ENCODE measurements around the gene PARD3. TPM values are rescaled to one million over a fixed set of nuclear protein-coding genes. Genes with fewer than 3 reads are reported as not detected.

Gene PARD3
- total RNA-seq, 3 donors from 2014 or later (not counting 1 experiment from before 2014, with no cell fraction given): 0.14 to 0.49 (median 0.38) TPM

DNA sequence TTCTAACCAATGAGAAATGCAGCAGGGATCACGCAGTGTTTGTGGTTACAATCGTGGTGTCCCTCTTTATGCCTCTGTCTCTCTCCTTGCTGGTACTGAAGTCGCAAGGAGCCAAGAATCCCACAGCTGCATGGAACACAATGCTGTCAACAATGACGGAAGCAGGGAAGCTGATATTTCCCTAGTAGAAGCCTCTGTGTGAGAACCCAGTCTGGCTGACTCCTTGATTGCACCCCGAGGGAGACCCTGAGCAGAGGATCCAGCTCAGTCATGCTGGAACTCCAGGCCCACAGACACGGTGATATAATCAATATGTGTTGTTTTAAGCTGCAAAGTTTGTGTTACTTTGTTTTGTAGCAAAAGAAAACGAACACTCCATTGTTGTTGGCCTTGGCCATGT, 677.9 kb downstream of the PARD3 start:
- Histone ChIP-seq H3K9me3 (ENCODE audit: control insufficient read depth, insufficient read depth, low read length) (no peaks in the 10 kb centered on the region), H3K4me1 (ENCODE audit: control insufficient read depth, insufficient read depth, low read length) (no peaks in the 10 kb centered on the region), H3K36me3 (ENCODE audit: control insufficient read depth, insufficient read depth, low read length) (no peaks in the 10 kb centered on the region), H3K27me3 (ENCODE audit: control insufficient read depth, insufficient read depth, low read length) (no peaks in the 10 kb centered on the region), H3K4me3 (ENCODE audit: low read length) (no peak overlapping the region), H3K27ac (ENCODE audit: low read length) (no peak overlapping the region)
- whole genome bisulfite sequencing (ENCODE audit: insufficient coverage): 65% methylated on average over 7 of the region's 7 CpGs
- TF ChIP-seq, protein P1, sequence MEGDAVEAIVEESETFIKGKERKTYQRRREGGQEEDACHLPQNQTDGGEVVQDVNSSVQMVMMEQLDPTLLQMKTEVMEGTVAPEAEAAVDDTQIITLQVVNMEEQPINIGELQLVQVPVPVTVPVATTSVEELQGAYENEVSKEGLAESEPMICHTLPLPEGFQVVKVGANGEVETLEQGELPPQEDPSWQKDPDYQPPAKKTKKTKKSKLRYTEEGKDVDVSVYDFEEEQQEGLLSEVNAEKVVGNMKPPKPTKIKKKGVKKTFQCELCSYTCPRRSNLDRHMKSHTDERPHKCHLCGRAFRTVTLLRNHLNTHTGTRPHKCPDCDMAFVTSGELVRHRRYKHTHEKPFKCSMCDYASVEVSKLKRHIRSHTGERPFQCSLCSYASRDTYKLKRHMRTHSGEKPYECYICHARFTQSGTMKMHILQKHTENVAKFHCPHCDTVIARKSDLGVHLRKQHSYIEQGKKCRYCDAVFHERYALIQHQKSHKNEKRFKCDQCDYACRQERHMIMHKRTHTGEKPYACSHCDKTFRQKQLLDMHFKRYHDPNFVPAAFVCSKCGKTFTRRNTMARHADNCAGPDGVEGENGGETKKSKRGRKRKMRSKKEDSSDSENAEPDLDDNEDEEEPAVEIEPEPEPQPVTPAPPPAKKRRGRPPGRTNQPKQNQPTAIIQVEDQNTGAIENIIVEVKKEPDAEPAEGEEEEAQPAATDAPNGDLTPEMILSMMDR (IDR thresholded peaks at IDR 0.05): no peak
- Mint-ChIP-seq H3K9me3 (no peaks in the 10 kb centered on the region), H3K27me3 (ENCODE audit: low read depth in 2 of 2) (peaks cover 0 to 18% of the 10 kb centered on the region in 2 donors), H3K4me1 (no peaks in the 10 kb centered on the region), H3K4me3 (no peak overlapping the region), H3K36me3 (no peaks in the 10 kb centered on the region), H3K27ac (no peak overlapping the region)
- ATAC-seq (no peak), DNase-seq (no peak)
- intact Hi-C loops (cut with micrococcal nuclease): no loop called here

DNA sequence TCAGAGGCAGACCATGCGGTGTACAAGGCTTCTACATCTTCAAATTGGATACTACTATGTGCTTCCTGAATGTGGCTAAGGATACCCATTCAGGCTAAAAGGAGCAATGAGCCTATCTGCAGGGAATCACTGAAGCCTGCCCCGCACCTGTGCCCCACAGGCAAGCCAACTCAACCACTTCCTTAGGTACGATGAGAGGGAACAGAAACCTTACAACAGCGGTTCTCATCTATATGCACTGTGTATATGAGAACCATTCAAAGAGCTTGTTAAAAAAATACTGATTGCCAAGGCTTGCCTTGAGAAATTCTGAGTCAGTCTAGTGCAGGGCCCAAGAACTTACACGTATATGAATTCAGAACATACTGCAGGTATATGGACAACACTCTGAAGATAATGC, 679.6 kb downstream of the PARD3 start:
- TF ChIP-seq, protein P1 (IDR thresholded peaks at IDR 0.05): no peak
- no peak for DNase-seq
- H3K4me3 ChIP-seq (ENCODE audit: low read length): no peak overlapping the region
- Mint-ChIP-seq H3K27ac (no peak overlapping the region), H3K9me3 (no peaks in the 10 kb centered on the region), H3K27me3 (ENCODE audit: low read depth in 2 of 2) (peaks cover 0 to 8% of the 10 kb centered on the region in 2 donors), H3K4me1 (no peaks in the 10 kb centered on the region), H3K36me3 (no peaks in the 10 kb centered on the region), H3K4me3 (no peak overlapping the region)
- intact Hi-C loops (cut with micrococcal nuclease): no loop called here
- ATAC-seq: no peak
- WGBS (ENCODE audit: insufficient coverage): 57% methylated on average over 5 of the region's 5 CpGs
- H3K27ac ChIP-seq (ENCODE audit: low read length): no peak overlapping the region
- no peaks in the 10 kb centered on the region for H3K27me3 ChIP-seq (ENCODE audit: control insufficient read depth, insufficient read depth, low read length)
- H3K9me3 ChIP-seq (ENCODE audit: control insufficient read depth, insufficient read depth, low read length): no peaks in the 10 kb centered on the region
- no peaks in the 10 kb centered on the region for H3K36me3 ChIP-seq (ENCODE audit: control insufficient read depth, insufficient read depth, low read length)
- no peaks in the 10 kb centered on the region for H3K4me1 ChIP-seq (ENCODE audit: control insufficient read depth, insufficient read depth, low read length)

DNA sequence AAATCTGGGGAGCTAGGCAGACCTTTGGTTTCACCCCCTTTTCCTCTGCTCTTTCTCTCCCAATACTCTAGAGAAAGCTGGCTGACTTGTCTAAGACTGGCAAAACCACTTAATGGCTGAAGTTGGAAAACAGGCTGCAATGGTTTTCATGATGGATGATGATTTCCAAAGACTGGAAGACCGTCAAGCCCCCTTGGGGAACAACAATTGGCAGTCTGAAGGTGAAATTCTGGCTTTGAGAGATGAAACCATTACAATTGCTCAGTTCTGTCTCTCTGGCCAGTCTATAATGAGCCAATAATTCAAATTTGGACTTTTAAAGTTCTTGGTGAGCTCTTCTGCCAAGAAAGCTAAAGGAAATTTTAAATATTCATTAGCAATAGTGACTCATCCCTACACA, 680.5 kb downstream of the PARD3 start:
- H3K9me3 ChIP-seq (ENCODE audit: control insufficient read depth, insufficient read depth, low read length): no peaks in the 10 kb centered on the region
- intact Hi-C loops (cut with micrococcal nuclease): no loop called here
- H3K36me3 ChIP-seq (ENCODE audit: control insufficient read depth, insufficient read depth, low read length): no peaks in the 10 kb centered on the region
- DNase-seq (no peak), ATAC-seq (no peak)
- Mint-ChIP-seq H3K36me3 (no peaks in the 10 kb centered on the region), H3K27me3 (ENCODE audit: low read depth in 2 of 2) (peaks cover 0 to 8% of the 10 kb centered on the region in 2 donors), H3K9me3 (no peaks in the 10 kb centered on the region), H3K4me3 (no peak overlapping the region), H3K27ac (no peak overlapping the region), H3K4me1 (no peaks in the 10 kb centered on the region)
- no peak overlapping the region for H3K4me3 ChIP-seq (ENCODE audit: low read length)
- TF ChIP-seq, protein P1 (IDR thresholded peaks at IDR 0.05): no peak
- H3K27me3 ChIP-seq (ENCODE audit: control insufficient read depth, insufficient read depth, low read length): no peaks in the 10 kb centered on the region
- 72% methylated on average over 1 of the region's 1 CpG for WGBS (ENCODE audit: insufficient coverage)
- no peaks in the 10 kb centered on the region for H3K4me1 ChIP-seq (ENCODE audit: control insufficient read depth, insufficient read depth, low read length)
- H3K27ac ChIP-seq (ENCODE audit: low read length): no peak overlapping the region

DNA sequence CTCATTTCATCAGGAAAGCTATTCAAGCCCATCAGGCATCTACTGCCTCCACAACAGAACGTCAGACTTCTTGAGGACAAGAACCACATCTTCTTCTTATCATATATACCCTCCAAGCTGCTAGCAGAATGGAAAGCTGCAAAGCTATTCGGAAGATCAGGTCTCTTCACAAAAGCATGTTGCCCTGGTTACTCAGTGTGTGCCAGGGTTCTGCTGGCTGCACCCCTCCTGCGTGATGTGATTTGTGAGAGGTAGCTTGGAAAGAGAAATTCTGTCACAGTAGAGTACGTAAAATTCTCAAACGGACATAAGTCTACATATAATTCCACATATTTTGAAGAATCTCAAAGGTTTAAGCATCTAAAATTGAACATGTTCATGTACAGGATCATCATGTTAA, 681.7 kb downstream of the PARD3 start:
- Histone ChIP-seq H3K4me3 (ENCODE audit: low read length) (no peak overlapping the region), H3K36me3 (ENCODE audit: control insufficient read depth, insufficient read depth, low read length) (no peaks in the 10 kb centered on the region), H3K4me1 (ENCODE audit: control insufficient read depth, insufficient read depth, low read length) (no peaks in the 10 kb centered on the region), H3K9me3 (ENCODE audit: control insufficient read depth, insufficient read depth, low read length) (no peaks in the 10 kb centered on the region), H3K27ac (ENCODE audit: low read length) (no peak overlapping the region), H3K27me3 (ENCODE audit: control insufficient read depth, insufficient read depth, low read length) (no peaks in the 10 kb centered on the region)
- Mint-ChIP-seq H3K9me3 (no peaks in the 10 kb centered on the region), H3K27me3 (ENCODE audit: low read depth in 2 of 2) (peaks cover 0 to 8% of the 10 kb centered on the region in 2 donors), H3K36me3 (no peaks in the 10 kb centered on the region), H3K27ac (no peak overlapping the region), H3K4me1 (no peaks in the 10 kb centered on the region), H3K4me3 (no peak overlapping the region)
- 96% methylated on average over 3 of the region's 5 CpGs for WGBS (ENCODE audit: insufficient coverage)
- ATAC-seq (no peak), DNase-seq (no peak)
- intact Hi-C loops (cut with micrococcal nuclease): no loop called here
- TF ChIP-seq, protein P1 (IDR thresholded peaks at IDR 0.05): no peak
